SK-N-SH treated with all-trans-retinoic acid at 6 μM for 48 hours (cell line): ENCODE results near the gene ITIH2.

Experiments used
- RARB ChIP-seq: fragments of 250-450 bp; sonication (Bioruptor Pico); IDR thresholded peaks from 2 replicates; pipeline ENCODE4 v1.8.0; 2021; ENCODE audit warnings: mild to moderate bottlenecking, moderate library complexity
- SNAI2 ChIP-seq: fragments of 250-450 bp; sonication (Bioruptor Pico); IDR thresholded peaks from 2 replicates; pipeline ENCODE4 v1.5.0; 2020; ENCODE audit warnings: mild to moderate bottlenecking, moderate library complexity
- TF ChIP-seq, protein P1 (sequence below): fragments of 250-450 bp; sonication (Bioruptor Pico); IDR thresholded peaks from 2 replicates; pipeline ENCODE4 v1.5.0; 2020; ENCODE audit warnings: mild to moderate bottlenecking, moderate library complexity
- TF ChIP-seq, protein P2 (sequence below): fragments of 250-450 bp; sonication (Bioruptor Pico); IDR thresholded peaks from 2 replicates; pipeline ENCODE4 v1.8.0; 2021; ENCODE audit warnings: low read depth, mild to moderate bottlenecking, moderate library complexity, borderline replicate concordance

DNA sequence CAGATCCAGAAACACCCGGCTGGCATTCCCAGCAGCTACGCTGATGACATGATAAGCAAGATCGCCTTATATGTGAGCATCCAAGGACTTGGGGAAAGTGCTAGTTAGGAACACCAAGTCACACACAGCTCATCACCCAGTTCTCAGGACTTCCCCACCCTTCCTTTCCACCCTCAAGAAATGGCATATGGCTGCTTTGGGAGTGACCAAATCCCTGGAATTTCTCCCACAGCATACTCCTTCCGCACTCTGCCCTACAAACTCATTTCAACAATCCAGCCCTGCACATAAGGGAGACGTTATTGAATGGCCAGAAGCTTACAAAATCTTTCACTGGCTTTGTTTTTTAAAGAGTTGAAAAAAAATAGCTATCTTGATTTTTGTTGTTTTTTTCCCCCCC, 40.6 kb upstream of the ITIH2 start:
- TF ChIP-seq RARB (CRISPR knock-in tag): no peak
- TF ChIP-seq, protein P1, sequence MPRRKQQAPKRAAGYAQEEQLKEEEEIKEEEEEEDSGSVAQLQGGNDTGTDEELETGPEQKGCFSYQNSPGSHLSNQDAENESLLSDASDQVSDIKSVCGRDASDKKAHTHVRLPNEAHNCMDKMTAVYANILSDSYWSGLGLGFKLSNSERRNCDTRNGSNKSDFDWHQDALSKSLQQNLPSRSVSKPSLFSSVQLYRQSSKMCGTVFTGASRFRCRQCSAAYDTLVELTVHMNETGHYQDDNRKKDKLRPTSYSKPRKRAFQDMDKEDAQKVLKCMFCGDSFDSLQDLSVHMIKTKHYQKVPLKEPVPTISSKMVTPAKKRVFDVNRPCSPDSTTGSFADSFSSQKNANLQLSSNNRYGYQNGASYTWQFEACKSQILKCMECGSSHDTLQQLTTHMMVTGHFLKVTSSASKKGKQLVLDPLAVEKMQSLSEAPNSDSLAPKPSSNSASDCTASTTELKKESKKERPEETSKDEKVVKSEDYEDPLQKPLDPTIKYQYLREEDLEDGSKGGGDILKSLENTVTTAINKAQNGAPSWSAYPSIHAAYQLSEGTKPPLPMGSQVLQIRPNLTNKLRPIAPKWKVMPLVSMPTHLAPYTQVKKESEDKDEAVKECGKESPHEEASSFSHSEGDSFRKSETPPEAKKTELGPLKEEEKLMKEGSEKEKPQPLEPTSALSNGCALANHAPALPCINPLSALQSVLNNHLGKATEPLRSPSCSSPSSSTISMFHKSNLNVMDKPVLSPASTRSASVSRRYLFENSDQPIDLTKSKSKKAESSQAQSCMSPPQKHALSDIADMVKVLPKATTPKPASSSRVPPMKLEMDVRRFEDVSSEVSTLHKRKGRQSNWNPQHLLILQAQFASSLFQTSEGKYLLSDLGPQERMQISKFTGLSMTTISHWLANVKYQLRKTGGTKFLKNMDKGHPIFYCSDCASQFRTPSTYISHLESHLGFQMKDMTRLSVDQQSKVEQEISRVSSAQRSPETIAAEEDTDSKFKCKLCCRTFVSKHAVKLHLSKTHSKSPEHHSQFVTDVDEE (CRISPR knock-in tag): no peak
- TF ChIP-seq, protein P2, sequence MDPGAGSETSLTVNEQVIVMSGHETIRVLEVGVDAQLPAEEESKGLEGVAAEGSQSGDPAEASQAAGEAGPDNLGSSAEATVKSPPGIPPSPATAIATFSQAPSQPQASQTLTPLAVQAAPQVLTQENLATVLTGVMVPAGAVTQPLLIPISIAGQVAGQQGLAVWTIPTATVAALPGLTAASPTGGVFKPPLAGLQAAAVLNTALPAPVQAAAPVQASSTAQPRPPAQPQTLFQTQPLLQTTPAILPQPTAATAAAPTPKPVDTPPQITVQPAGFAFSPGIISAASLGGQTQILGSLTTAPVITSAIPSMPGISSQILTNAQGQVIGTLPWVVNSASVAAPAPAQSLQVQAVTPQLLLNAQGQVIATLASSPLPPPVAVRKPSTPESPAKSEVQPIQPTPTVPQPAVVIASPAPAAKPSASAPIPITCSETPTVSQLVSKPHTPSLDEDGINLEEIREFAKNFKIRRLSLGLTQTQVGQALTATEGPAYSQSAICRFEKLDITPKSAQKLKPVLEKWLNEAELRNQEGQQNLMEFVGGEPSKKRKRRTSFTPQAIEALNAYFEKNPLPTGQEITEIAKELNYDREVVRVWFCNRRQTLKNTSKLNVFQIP (CRISPR knock-in tag): no peak
- TF ChIP-seq SNAI2 (CRISPR knock-in tag): no peak
